Omental fat pad (tissue), 4 donors: ENCODE measurements around the gene PRKCB. TPM values are rescaled to one million over a fixed set of nuclear protein-coding genes. Genes with fewer than 3 reads are reported as not detected.

ENCODE experiments used
- ATAC-seq: fragments of 150-250 bp; one replicate; pipeline ENCODE4 v1.9.1; 2016; ENCODE audit warnings: mild to moderate bottlenecking, moderate library complexity; ENCODE audit not compliant: low FRiP score
- DNase-seq: peaks from one replicate; pipeline ENCODE4 v3.0.0-alpha.2; 2019; ENCODE audit warnings: low spot score
- CTCF ChIP-seq, 3 donors: fragments of 450-650 bp; IDR thresholded peaks; one replicate each; pipeline ENCODE4 v1.5.1; 2016 to 2017; ENCODE audit warnings: antibody characterized with exemption in 3 of 3, mild to moderate bottlenecking in 3 of 3, moderate library complexity in 2 of 3
- small RNA-seq: library from RNA; depleted of rRNA; stranded (forward); fragments of <200 nt; gene quantifications from one replicate; pipeline ENCODE3, GENCODE V24; 2016
- total RNA-seq, 4 donors: library from RNA; depleted of rRNA; stranded (reverse); fragments of >200 nt; gene quantifications; one replicate each; pipeline ENCODE4 v1.1.0, GENCODE V29; 2016

Gene PRKCB
- total RNA-seq, 4 donors from 2014 or later = 5.3 to 18.6 (median 11.1) TPM

GRCh38 chr16:24246911-24247607, 411.3 kb downstream of the PRKCB start:
- TF ChIP-seq CTCF (IDR thresholded peaks at IDR 0.05) = no peak
- ATAC-seq (no peak), DNase-seq (no peak)

- ATAC-seq (no peak), DNase-seq (no peak)
- TF ChIP-seq CTCF (IDR thresholded peaks at IDR 0.05) = no peak
Observed at GRCh38 chr16:24253192-24253591, 417.4 kb downstream of the PRKCB start.

- no peak for TF ChIP-seq CTCF (IDR thresholded peaks at IDR 0.05)
- DNase-seq (no peak), ATAC-seq (no peak)
Observed at GRCh38 chr16:24255456-24256371, 419.9 kb downstream of the PRKCB start, which contains the start of gene CACNG3. Gene CACNG3, plus strand, starts transcription at chr16:24256335. Its CDS starts 420 bp downstream, at chr16:24256755.

- ATAC-seq (no peak), DNase-seq (no peak)
- no peak for TF ChIP-seq CTCF (IDR thresholded peaks at IDR 0.05)
Observed at GRCh38 chr16:24257958-24258357, 422.2 kb downstream of the PRKCB start.

GRCh38 chr16:24258791-24259190, 423.0 kb downstream of the PRKCB start:
- ATAC-seq (no peak), DNase-seq (no peak)
- no peak for TF ChIP-seq CTCF (IDR thresholded peaks at IDR 0.05)

GRCh38 chr16:24262816-24263215, 427.0 kb downstream of the PRKCB start:
- DNase-seq = no peak
- no peak for TF ChIP-seq CTCF (IDR thresholded peaks at IDR 0.05)
- no peak for ATAC-seq

Small RNA genes lying within 50 kb of the gene (small RNA-seq; reads per million reads assigned to genes)
- gene MIR1273H = not detected

Other genes with a start within 250 kb of the PRKCB start
- gene NDUFAB1, start 239.7 kb upstream of the PRKCB start, total RNA-seq = 10 to 100 TPM; 48.5 to 92.6 (median 73.4) TPM
- 10 to 100 TPM in 3 of 4 donors, 1 to 10 TPM in 1; 6.3 to 13.8 (median 11.9) TPM for gene PALB2, start 194.7 kb upstream of the PRKCB start, total RNA-seq
- 10 to 100 TPM; 34.0 to 43.1 (median 38.0) TPM for gene DCTN5, start 194.5 kb upstream of the PRKCB start, total RNA-seq
- gene PLK1, start 157.1 kb upstream of the PRKCB start, total RNA-seq = 1 to 10 TPM in 2 of 4 donors, under 1 TPM in 2; 0.65 to 7.7 (median 1.4) TPM
- not detected for gene ERN2, start 122.8 kb upstream of the PRKCB start, total RNA-seq
- not detected for gene CHP2, start 81.0 kb upstream of the PRKCB start, total RNA-seq